Thyroid gland (tissue), 4 donors: Measurements from ENCODE around the gene CKS1B. TPM values are rescaled to one million over a fixed set of nuclear protein-coding genes. Genes with fewer than 3 reads are reported as not detected.

ENCODE experiments used
- DNase-seq, 2 donors: peaks; one replicate each; pipeline ENCODE4 v3.0.0-alpha.2; 2019
- H3K27ac ChIP-seq, 3 donors: fragments of 200-600 bp; sonication (generic); 1 replicate in 2 of 3; 2 replicates in 1 of 3; pipeline ENCODE4 v1.5.1; 2016 to 2019; ENCODE audit warnings: mild to moderate bottlenecking in 1 of 3, moderate library complexity in 1 of 3
- H3K27me3 ChIP-seq: fragments of 200-600 bp; sonication (generic); one replicate; pipeline ENCODE4 v1.5.1; 2019
- H3K36me3 ChIP-seq, 2 donors: fragments of 200-600 bp; sonication (generic); one replicate each; pipeline ENCODE4 v1.5.1; 2016 to 2019
- H3K4me1 ChIP-seq, 2 donors: fragments of 200-600 bp; sonication (generic); one replicate each; pipeline ENCODE4 v1.5.1; 2017 to 2019
- H3K4me3 ChIP-seq, 3 donors: fragments of 200-600 bp; sonication (generic); replicated peaks in 1 of 3; 1 replicate in 2 of 3; 2 replicates in 1 of 3; pipeline ENCODE4 v1.5.1; 2016; ENCODE audit warnings: mild to moderate bottlenecking in 1 of 3
- H3K9me3 ChIP-seq: fragments of 200-600 bp; sonication (generic); one replicate; pipeline ENCODE4 v1.5.1; 2017
- POLR2A ChIP-seq, 2 donors: fragments of 450-650 bp; IDR thresholded peaks; one replicate each; pipeline ENCODE4 v1.6.1; 2017; ENCODE audit warnings: antibody characterized with exemption in 2 of 2, mild to moderate bottlenecking in 2 of 2, moderate library complexity in 1 of 2
- WGBS, 2 donors: methylation state at CpG; one replicate each; pipeline ENCODE4 v1.1.5; 2017; 5-methylcytosine and 5-hydroxymethylcytosine counted together
- intact Hi-C: fragments of 100-400 bp; cut with DNase I; formaldehyde crosslinking; loops from one replicate; pipeline ENCODE4 v1.15.1; 2023
- total RNA-seq, 4 donors: library from RNA; depleted of rRNA; stranded (reverse); fragments of >200 nt; gene quantifications; one replicate each; pipeline ENCODE4 v1.2.3, GENCODE V29; 2016
- TF ChIP-seq, protein P1 (sequence below), 6 experiments: fragments of 200-600 bp in 3 of 6; fragments of 450-650 bp in 3 of 6; sonication (generic) in 3 of 6; IDR thresholded peaks; one replicate each; pipeline ENCODE4 v1.5.1; 2016 to 2019; ENCODE audit warnings: antibody characterized with exemption in 6 of 6, mild to moderate bottlenecking in 2 of 6, inconsistent platforms in 1 of 6, moderate library complexity in 1 of 6

The CKS1B gene
- total RNA-seq, 4 donors from 2014 or later, result 14.3 to 29.5 (median 22.6) TPM

DNA sequence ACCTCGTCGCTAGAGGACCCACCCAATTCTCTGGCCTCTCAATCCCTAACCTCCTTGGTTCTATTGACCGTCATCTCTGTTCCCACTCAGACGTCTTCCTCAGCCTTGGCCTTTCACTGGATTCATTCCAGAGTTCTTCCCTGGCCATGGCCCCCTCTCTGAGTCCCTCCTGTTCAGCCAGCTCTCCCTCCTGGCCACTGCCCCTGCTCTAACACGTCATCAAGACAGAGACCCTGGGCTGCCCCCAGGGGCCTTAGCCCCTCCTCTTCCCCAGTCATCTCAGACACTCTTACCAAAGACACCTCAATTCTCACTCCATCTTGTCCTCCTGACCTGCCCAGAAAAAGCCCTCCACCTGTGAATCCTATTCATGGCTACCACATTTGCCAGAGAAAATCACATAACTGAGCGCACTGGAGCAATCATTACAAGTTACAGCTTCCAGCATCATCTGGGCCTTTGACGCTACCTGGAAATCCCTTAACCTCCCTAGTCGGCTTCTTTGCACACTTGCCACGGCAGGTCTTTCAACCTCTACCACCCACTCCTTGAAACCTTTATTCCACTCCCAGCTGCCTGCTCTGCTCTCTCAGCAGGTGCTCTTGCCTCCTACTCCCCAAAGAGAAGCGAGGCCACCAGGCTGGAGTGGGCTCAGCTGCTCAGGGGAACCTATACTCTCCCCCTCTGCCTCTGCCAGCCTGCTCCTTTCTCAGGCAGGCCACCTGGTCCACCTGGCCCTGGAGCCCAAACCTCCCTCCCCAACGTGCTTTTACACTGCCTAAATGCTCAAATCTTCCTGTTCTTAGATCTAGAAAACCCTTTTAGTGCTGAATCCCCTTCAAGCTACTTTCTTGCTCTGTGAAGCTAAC, 45.1 kb downstream of the CKS1B start:
- Histone ChIP-seq H3K36me3 (peaks cover 15 to 16% of the 10 kb centered on the region in 2 donors), H3K27me3 (no peaks in the 10 kb centered on the region), H3K27ac (peak overlapping the region in 2 of 3 donors; percentile 26 to 89), H3K9me3 (no peaks in the 10 kb centered on the region), H3K4me1 (peaks cover 30 to 43% of the 10 kb centered on the region in 2 donors), H3K4me3 (no peak overlapping the region)
- WGBS, 2 donors, result 70 to 72% methylated on average over 11 of the region's 11 CpGs
- TF ChIP-seq, protein P1, sequence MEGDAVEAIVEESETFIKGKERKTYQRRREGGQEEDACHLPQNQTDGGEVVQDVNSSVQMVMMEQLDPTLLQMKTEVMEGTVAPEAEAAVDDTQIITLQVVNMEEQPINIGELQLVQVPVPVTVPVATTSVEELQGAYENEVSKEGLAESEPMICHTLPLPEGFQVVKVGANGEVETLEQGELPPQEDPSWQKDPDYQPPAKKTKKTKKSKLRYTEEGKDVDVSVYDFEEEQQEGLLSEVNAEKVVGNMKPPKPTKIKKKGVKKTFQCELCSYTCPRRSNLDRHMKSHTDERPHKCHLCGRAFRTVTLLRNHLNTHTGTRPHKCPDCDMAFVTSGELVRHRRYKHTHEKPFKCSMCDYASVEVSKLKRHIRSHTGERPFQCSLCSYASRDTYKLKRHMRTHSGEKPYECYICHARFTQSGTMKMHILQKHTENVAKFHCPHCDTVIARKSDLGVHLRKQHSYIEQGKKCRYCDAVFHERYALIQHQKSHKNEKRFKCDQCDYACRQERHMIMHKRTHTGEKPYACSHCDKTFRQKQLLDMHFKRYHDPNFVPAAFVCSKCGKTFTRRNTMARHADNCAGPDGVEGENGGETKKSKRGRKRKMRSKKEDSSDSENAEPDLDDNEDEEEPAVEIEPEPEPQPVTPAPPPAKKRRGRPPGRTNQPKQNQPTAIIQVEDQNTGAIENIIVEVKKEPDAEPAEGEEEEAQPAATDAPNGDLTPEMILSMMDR (IDR thresholded peaks at IDR 0.05), result no peak
- DNase-seq, result no peak
- intact Hi-C loops, result no loop called here

DNA sequence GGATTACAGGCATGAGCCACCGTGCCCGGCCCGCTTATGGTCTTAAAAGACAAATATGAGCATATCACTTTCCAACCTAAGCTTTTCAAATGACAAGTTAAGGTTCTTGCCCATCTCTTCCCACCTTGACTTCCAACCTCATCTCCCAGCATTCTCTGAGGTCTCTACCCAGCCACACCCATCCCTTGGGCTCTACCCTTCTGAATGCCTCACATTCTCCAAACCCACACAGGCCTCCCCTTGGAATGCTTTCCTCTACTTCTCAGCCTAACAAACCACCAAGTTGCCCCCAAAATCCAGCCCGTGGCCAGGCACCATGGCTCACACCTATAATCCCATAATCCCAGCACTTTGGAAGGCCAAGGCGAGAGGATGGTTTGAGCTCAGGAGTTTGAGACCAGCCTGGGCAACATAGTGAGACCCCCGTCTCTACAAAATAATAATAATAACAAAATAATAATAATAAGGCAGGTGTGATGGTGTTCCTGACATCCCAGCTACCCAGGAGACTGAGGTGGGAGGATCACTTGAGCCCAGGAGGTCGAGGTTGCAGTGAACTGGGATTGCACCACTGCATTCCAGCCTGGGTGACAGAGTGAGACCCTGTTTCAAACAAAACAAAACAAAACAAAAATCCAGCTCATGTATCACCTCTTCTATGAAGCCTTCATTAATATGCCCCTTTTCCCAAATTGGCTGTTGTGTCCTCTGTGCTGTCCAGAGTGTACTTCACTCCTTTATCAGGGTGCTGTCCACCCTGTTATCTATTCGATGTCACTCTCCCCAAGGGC, 47.9 kb downstream of the CKS1B start:
- no peak overlapping the region for H3K4me3 ChIP-seq
- H3K9me3 ChIP-seq, result no peaks in the 10 kb centered on the region
- H3K27me3 ChIP-seq, result no peaks in the 10 kb centered on the region
- H3K27ac ChIP-seq, result no peak overlapping the region
- 67 to 83% methylated on average over 8 of the region's 8 CpGs for WGBS, 2 donors
- intact Hi-C loops, result no loop called here
- DNase-seq, result no peak
- H3K4me1 ChIP-seq, result peaks cover 24 to 33% of the 10 kb centered on the region in 2 donors
- H3K36me3 ChIP-seq, result no peaks in the 10 kb centered on the region
- TF ChIP-seq POLR2A (IDR thresholded peaks at IDR 0.05), result no peak
- TF ChIP-seq, protein P1 (IDR thresholded peaks at IDR 0.05), result no peak

GRCh38 chr1:155022927-155023236, 48.4 kb downstream of the CKS1B start:
- TF ChIP-seq, protein P1 (IDR thresholded peaks at IDR 0.05), result no peak
- TF ChIP-seq POLR2A (IDR thresholded peaks at IDR 0.05), result no peak
- intact Hi-C loops, result no loop called here
- no peaks in the 10 kb centered on the region for H3K9me3 ChIP-seq
- no peaks in the 10 kb centered on the region for H3K27me3 ChIP-seq
- peak; percentile 75 to 88 for DNase-seq
- H3K36me3 ChIP-seq, result no peaks in the 10 kb centered on the region
- peaks cover 20 to 27% of the 10 kb centered on the region in 2 donors for H3K4me1 ChIP-seq
- H3K27ac ChIP-seq, result no peak overlapping the region
- H3K4me3 ChIP-seq, result no peak overlapping the region
- 26 to 47% methylated on average over 4 of the region's 4 CpGs for WGBS, 2 donors

- TF ChIP-seq, protein P1 (IDR thresholded peaks at IDR 0.05), result no peak
- TF ChIP-seq POLR2A (IDR thresholded peaks at IDR 0.05), result no peak
- peaks cover 13 to 20% of the 10 kb centered on the region in 2 donors for H3K4me1 ChIP-seq
- no peaks in the 10 kb centered on the region for H3K36me3 ChIP-seq
- no peaks in the 10 kb centered on the region for H3K9me3 ChIP-seq
- no peak for DNase-seq
- H3K4me3 ChIP-seq, result no peak overlapping the region
- intact Hi-C loops, result no loop called here
- WGBS, 2 donors, result 80 to 83% methylated on average over 5 of the region's 5 CpGs
- no peak overlapping the region for H3K27ac ChIP-seq
- no peaks in the 10 kb centered on the region for H3K27me3 ChIP-seq
Measured at GRCh38 chr1:155023627-155024026, 49.1 kb downstream of the CKS1B start.

DNA sequence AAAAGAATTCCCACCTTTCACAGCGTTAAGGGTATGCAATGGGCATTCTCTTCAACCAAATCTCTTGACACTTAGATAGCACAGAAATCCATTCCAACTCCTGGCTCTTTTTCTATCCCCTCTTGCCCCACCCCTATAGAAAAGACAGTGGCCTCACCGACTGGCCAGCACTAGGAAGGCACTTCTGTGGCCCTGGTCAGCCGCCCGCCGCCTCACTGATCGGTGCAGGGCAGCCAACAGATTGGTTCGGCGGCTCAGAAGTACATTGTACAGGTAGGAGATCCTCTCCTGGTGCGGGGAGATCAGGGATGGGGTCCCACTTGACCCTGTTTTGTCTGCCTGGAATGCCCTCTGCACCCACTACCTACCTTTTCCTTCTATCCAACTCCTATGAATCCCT, 49.8 kb downstream of the CKS1B start:
- TF ChIP-seq, protein P1 (IDR thresholded peaks at IDR 0.05), result no peak
- TF ChIP-seq POLR2A (IDR thresholded peaks at IDR 0.05), result no peak
- Histone ChIP-seq H3K4me1 (peaks cover 6 to 13% of the 10 kb centered on the region in 2 donors), H3K36me3 (no peaks in the 10 kb centered on the region), H3K9me3 (no peaks in the 10 kb centered on the region), H3K27me3 (no peaks in the 10 kb centered on the region), H3K27ac (no peak overlapping the region), H3K4me3 (no peak overlapping the region)
- intact Hi-C loops, result no loop called here
- DNase-seq, result no peak
- 87 to 90% methylated on average over 9 of the region's 9 CpGs for WGBS, 2 donors
